Stimulated activated CD8-positive, alpha-beta memory T cell treated with anti-CD3 and anti-CD28 coated beads, Interleukin-7, amount 100 ng/mL, for 48 hours (primary cell): ENCODE results near the gene DIAPH2.

Source experiments
- DNase-seq, 2 donors: peaks; one replicate each; pipeline ENCODE4 v3.0.0-alpha.2; 2020; ENCODE audit warnings: low read depth in 1 of 2; ENCODE audit errors: extremely low read depth in 1 of 2

DIAPH2 gene

DNA sequence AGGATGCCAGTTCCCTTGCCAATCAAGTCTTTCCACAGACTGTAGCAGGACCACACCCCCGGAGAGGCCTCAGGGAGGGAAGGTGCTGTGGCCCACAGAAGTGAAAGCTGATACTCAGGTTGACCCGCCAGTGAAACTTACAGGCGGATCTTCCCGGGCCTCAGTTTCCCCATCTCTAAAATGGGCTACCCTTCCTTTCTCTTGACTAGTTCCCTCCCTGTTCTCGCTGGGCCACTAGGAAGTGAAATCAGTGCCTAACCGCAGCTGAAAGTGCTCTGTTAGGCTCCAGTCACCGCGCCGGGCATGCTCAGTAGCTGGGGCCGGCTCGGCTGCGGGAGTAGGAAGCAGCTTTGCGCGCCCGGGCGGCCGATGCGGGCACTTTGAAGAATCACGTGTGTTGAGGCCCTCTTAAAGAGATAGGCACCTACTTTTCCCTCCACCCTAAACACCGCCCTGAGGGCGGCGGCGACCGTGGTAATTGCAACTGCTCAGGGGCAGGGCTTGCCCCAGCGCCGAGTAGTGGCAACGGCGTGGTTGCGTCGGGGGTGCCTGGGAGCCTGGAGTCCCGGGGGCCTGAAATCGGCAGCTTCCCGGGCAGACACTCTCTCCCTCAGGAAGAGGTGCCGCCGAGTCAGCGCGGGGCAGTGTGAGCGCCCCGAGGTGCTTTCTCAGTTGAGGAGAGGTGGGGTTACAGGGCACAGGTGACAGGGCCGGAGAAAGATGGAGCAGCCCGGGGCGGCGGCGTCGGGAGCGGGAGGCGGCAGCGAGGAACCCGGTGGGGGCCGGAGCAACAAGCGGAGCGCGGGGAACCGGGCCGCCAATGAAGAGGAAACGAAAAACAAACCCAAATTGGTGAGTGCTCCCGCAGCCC lies at the start of gene DIAPH2:
DIAPH2 (plus strand) TSS at position 504 of the 871 bp plus-strand sequence.
- peak; percentile 36 to 58 for DNase-seq

DNA sequence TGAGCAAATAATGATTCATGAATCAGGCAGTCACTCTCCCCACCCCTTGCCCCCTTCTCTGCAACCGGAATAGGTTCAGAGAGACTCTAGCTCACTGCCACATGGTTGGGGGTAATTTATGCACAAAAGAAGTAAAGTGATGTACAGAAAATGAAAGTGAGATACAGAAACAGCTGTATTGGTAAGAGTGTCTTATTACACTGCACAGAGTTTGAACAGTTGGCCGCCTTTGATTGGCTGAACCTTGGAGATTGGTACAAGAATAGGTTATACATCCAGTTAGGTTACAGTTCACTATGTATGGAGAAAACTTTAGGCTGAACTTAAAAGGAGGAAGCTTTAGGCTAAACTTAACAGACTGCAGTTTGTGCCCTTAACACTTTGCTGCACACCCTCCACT lies 34.6 kb upstream of the DIAPH2 start:
- no peak for DNase-seq

DNA sequence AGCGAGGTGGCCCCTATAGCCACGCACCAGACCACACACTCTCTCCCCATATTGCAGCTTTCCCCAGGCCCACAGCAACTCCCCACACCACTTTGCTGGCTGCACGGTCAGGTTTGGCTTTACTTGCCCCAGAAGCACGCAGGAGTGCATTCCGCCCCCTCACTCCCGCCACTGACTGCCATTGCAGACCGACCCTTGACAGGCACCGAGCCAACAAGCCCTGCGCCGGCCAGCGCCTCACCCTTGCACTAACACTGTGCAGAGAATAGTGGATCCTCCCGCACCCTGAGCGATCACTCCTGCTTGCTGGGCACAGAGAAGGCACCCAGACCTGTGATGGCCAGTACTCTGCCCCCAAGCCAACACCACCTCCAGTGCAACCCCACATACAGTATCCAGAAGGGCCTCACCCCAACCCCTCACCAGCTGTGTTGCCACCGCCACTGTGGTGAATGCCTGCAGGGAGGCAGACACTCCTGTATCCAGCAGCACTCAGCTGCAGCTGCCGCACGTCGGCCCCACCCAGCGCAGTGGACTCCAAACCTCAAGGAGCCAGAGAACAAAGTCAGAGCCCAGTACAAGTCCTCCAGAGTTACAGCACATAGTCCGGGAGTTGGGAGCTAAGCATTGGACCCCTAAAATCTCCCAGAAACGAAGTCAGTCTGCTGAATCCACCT lies 28.6 kb upstream of the DIAPH2 start:
- DNase-seq: no peak

DNA sequence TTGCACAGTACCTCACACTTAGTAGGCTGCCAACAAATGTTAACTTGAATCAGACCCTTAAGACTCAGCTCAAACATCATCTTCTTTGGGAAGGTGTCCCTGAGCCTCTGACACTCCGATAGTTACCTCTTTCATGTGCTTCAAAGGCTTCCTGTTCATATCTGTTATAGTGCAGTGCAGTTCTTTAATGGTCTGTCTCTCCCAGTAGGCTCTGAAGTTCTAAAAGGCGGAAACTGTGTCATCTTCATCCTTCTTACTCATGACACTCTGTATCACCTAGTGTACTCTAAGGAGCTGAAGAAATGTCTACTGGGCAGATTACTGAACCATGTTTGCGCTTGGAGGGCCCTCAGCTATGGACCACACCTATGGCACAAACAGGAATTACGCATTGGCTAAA lies 2.1 kb upstream of the DIAPH2 start:
- no peak for DNase-seq

DNA sequence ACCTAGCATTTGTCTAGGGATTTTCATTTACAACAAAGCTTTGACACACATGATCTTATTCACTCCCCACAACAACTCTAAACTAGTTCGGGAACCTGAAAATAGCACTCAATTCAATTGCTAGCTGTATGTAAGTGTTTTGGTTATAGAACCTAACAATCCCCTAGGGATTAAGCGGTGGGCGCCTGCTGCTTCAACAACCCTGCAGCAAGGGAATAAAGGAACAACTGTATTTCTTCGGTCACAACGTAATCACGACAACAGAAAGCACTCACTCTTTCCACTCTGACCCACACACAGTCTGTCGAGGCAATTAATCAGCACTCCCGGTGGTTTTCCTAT lies 674 bp upstream of the DIAPH2 start:
- no peak for DNase-seq

GRCh38 chrX:96685210-96686099 lies 813 bp downstream of the DIAPH2 start:
- DNase-seq: peak; percentile 10 to 41

DNA sequence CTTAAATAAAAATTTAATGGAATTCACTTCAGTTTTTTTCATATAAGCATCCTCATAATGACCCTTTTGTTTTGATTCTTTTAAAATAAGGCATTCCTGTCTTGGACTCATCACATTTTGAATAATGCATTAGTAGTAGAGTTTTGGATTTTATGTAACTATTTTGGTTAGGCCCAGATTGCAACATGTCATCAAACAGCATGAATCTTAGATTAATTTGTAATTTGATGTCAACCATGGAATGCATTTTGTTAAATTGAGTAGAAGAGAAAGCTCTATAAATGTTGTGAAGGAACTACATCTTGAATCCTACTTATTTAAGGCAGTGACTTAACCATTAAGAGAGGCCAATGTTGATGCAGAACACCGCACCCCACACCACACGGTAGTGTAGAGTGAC lies 3.1 kb downstream of the DIAPH2 start:
- DNase-seq: no peak

GRCh38 chrX:96688789-96689188 lies 4.1 kb downstream of the DIAPH2 start:
- DNase-seq: no peak

- no peak for DNase-seq
Measured at GRCh38 chrX:96689991-96690390, 5.3 kb downstream of the DIAPH2 start.

- DNase-seq: no peak
Measured at GRCh38 chrX:96692454-96692853, 7.8 kb downstream of the DIAPH2 start.

DNA sequence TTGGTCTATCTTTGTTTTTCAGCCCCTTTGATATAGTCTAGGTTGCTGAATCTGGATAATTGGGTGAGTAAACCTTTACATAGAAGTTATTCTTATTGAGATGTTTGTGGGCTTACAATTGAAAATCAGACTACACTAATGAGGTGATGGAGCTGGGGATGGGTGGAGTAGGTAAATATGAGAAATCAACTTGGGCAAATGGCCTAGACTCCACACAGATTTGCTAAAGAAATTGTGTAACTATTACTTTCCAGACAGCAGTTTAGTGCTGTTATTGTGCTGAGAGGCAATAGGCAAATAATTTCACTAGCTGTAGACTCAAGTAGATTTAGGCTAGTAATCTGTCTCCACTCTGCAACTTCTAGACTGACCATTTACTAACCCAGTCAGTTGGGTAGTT lies 8.2 kb downstream of the DIAPH2 start:
- DNase-seq: no peak

DNA sequence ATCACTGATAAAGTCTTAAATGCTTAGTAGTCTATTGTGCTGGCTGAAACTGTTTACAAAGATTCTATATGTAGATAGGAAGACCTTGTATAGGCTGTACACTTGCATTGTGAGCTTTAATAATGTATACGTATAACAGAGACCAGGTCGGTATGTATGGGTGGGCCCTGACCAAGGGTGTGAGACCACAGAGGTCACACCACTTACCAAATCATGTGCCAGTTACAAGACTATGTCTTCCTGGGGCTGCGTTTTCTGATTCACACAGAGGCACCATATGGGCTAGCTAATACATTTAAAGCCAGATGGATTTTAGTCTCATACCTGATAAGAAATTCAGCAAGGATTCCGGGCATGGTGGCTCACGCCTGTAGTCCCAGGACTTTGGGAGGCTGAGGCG lies 8.8 kb downstream of the DIAPH2 start:
- DNase-seq: no peak

- no peak for DNase-seq
Measured at GRCh38 chrX:96696462-96696861, 11.8 kb downstream of the DIAPH2 start.

- DNase-seq: no peak
Measured at GRCh38 chrX:96700625-96701024, 16.0 kb downstream of the DIAPH2 start.

DNA sequence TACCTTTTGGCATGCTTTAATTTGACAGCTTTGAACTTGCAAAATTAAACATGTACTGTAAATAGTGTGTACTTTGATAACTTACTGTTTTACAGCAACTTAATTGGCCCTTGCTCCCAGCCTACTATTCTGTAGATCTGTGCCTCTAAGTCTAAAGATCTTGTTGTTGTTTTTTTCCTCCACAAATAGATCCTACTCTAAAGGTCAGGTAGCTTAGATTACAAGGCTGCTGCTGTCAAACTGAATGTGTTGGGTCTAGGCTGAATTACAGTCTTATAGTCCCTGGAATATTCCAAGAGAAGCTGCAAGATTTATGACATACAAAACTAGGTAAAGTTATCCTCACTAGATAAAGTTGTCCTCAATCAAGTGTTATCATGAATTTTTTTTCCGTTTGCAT lies 18.7 kb downstream of the DIAPH2 start:
- no peak for DNase-seq

DNA sequence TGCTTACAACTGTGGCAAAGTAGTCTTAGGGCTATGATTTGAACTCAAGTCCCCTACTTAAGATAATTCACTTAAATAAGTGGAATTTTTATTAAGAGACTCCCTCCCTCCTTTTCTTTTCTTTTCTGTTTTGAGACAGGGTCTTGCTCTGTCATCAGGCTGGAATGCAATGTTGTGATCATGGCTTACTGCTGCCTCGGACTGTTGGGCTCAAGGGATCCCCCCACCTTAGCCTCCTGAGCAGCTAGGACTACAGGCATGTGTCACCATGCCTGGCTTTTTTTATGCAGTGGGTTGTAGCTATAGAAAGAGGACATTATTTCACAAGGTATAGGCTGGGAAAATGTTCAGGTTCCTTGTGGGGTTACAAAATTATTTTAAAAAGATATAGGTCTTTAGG lies 19.2 kb downstream of the DIAPH2 start:
- no peak for DNase-seq

GRCh38 chrX:96704629-96705028 lies 20.0 kb downstream of the DIAPH2 start:
- DNase-seq: no peak

DNA sequence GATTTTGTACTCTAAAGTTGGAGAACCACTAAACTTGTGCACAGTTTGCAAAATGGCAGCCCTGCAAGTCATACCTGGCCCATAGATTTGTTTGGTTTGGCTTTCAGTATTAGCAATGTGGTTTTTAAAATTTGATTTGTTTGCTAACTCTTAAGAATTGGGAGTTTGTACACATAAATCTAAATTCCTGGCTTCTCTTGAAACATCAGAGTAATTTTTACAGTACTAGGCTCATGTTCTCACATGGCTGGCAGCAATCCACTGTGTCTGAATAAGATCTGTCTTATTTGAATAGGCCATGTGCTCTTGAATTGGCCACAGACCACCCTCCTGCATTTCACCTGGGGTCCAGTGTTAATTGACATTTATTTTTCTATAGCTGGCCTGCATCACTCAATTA lies 21.3 kb downstream of the DIAPH2 start:
- DNase-seq: no peak

DNA sequence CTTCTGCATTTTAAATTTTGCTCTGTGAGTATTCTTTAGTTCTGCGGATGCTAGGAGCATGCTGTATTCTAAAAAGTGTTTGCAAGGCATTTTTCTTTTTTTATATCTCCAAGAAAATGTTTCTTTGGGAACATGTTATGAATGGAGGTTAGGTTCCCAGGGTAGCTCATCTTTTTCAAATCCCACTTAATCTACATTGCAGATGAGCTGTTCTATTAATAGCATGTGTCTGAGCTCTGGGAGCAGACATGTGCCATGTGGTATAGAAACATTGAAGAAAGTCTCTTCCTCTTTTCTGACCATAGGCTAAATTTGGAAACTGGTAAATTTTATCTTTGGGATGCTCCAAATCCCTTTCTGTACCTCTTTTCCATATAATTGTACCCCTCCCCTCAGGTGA lies 23.2 kb downstream of the DIAPH2 start:
- DNase-seq: no peak

DNA sequence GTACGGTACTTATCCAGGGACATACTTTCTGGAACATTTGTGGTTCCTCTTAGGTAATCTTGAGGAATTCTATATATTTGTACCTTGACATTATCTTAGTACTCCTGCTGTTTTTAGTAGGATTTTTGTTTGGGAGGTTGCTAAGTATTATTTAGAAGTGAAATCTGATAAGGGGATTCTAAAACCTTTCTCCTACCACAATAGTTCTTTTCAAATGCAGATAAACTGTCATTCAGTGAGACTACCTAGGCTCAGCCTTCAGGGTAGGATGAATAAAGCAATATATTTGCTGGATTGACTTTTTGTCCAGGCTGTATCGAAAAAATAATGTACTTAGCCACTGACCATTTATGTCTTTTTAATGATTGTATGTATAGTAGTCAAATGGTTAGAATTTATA lies 25.4 kb downstream of the DIAPH2 start:
- DNase-seq: no peak

DNA sequence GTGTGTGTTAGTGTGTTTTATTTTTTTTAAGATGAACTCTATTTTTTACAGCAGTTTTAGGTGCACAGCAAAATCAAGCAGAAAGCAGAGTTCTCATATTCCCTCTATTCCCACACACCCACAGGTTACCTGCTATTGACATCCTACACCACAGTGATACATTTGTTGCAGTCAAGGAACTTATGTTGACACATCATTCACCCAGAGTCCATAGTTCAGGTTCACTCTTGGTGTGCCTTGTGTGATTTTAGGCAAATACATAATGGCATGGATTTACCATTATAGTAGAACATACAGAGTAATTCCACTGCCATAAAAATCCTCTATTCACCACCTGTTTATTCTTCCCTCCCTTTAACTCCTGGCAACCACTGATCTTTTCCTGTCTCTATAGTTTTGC lies 28.7 kb downstream of the DIAPH2 start:
- no peak for DNase-seq
